Stimulated activated CD8-positive, alpha-beta memory T cell treated with anti-CD3 and anti-CD28 coated beads, Interleukin-12 subunit alpha, Interleukin-12 subunit beta, amount 100 ng/mL, for 24 hours (primary cell): ENCODE measurements around the gene FTSJ3.
"Not testable (repeated sequence)": the region's sequence is repeated elsewhere in the genome, so short reads cannot be mapped to it uniquely, and the experiment has no call there.

Experiments
- DNase-seq: peaks from one replicate; pipeline ENCODE4 v3.0.0-alpha.2; 2020; ENCODE audit errors: extremely low read depth

Gene FTSJ3

DNA sequence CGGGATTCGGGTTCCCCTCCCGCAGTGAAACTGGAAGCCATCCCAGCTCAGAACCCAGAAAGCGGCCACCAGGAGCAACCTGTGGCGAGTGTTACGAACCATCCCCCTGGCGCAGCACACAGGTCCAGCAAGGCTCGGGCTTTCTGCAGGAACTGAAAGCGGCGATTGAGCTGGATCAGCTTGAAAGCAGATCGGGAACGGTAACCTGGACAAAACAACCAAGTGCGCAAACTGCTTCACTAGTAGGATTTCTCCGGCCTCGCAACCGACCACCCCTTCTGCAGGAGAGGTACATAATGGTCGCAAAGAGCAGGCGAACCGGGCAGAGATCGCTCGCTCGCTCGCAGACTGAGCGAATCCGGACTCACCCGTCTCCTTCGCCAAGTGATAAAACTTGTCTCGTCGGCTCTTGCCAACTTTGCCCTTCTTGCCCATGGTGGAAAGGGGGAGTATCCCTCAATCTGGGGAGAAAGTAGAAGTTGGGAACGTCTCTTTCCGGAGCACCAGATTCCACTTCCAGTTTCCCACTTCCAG lies 928 bp downstream of the FTSJ3 start:
- no peak for DNase-seq

DNA sequence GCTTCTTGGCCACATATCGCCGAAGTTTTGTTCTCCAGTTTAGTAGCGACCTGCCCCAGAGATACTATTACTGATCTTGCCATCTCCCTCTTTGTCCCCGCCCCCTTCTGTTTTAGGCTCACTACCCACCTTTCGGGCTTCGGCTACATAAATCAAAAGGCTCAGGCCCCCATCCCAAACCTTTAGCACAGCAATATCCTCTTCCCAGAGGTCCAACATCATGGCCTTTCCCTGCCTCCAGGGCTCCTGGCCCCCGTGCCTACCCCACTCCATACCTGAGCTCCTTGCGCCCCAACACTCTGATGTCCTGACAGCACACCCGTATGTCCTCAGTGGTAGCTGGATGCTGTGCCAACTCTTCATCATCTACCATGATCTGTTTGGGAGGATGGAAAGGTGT lies 3.1 kb downstream of the FTSJ3 start:
- DNase-seq: no peak

DNA sequence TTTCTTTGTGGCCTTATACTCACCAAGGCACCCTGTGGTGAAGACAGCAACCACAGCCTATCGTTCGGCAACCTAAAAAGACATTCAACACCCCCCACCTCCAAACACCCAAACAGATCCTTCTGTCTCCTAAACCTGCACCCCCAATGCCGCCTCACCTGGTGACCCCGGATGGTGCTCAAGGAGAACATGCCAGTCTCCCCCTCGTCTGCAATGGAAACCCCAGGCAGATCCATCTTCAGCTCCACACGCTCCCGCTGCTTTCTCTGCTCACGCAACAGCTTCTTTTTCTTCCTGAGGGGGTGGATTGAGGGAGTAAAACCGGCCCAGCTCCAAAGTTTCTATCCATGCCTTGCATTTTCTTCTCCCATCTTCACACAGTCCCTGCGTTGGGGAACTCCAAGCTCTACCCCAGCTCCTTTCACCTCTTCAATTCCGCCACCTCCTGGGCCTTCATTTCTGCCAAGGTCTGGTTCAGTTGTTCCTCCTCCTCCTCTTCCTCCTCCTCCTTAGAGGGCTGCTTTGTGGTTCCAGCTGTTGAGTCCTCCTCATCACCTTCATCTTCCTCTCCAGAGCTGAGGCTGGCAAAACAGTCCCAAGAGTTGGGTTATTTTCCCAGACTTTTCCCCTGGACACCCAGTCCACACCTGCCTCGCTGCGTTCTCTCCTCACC lies 3.7 kb downstream of the FTSJ3 start:
- DNase-seq: no peak

DNA sequence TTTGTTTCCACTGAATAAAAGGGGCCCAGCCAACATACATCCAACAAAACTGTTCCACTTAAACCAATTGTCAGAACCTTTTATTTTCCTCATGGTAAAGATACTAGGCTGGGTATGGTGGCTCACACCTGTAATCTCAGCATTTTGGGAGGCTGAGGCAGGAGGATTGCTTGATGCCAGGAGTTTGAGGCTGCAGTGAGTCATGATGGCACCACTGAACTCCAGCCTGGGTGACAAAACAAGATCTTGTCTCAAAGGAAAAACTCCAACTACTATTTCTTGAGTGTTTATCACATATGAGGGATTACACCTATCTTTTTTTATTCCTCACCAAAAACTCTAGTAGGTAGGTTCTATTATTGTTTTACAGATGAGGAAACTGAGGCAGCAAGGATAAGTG lies 4.9 kb downstream of the FTSJ3 start:
- no peak for DNase-seq

DNA sequence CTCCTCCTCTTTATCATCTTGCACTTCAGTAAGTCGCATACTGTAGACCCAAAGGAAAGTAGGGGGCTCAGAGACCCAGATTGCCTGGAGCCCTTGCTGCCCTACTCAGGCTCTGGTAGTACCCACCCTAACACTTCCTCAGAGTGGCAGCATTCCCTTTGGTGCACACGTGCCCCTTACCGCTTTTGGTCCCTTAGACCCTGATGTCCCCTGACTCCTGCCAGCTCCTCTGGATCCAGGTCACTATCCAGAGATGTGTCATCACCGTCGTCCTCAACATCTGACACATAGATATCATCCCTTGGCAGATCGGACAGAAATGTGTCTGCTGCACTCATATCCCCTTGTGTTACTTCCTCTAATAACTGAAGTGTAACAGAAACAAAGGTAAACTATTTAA lies 5.7 kb downstream of the FTSJ3 start:
- no peak for DNase-seq

DNA sequence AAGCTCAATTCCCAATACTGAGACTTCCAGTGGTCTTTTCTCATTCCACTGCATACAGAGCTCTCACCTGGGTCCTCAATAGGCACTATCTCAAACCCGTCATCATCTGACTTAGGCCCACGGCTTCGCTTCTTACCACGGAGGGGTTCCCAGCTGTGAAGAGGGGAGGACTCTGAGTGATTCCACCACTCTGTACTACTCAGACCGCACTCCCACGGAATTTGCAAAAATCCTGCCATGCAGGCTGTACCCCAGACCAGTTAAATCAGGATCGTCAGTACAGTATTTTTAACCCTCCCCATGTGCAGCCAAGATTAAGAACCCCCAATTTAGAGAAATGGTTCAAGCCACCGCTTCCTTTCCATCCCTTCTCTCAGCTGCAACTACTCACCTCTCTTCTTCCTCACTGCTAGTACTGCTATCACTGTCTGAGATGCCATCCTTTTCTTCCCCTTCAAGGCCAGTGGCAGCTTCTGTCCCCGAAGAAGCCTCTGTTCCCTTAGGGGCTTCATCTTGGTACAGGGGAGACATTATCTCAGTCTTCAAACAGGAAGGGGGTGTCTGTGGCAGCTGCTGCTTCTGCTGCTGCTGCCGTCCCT lies 6.4 kb downstream of the FTSJ3 start:
- DNase-seq: no peak

DNA sequence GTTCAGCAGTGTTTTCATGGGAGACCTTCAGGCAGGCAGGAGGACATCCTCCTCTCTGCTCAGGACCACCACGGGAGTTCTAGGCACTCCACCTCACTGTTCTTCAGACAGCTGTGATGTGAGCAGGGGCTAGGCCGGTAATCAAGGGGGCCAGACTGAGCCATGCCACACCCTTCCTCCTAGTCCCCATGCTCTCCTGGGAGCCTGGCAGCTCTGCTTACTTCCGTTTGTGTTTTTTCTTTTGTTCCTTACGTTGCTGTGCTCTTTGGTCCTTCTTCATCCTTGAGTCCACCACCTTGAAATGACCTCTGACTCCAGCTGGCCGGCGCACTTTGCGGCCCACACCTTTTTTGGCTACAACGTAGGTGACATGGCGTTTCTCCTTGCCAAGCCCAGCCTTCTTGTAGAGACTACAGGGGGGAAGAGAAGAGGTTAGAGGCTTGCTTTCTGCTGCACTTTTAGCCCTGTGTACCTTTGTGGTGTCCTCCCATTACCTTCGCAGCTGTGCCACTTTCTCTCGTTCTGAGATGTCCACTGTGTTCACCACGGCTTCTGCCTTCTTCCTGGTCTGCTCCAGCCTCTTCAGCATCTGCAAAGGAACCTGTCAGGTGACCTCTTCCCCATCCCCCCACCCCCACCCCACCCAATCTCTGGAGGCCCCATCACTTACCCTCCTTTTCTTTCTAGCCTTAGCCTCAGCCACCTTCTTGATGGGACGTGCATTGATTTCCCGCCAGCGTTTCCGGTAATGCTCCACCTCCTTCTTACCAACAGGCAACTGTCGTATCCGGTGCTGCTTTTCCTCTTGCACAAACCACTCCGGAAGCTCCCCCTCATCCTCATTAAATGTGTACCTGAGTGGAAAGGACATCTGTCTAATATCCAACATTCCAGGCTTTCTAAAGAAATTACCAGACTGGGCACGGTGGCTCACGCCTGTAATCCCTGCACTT lies 7.6 kb downstream of the FTSJ3 start:
- no peak for DNase-seq

DNA sequence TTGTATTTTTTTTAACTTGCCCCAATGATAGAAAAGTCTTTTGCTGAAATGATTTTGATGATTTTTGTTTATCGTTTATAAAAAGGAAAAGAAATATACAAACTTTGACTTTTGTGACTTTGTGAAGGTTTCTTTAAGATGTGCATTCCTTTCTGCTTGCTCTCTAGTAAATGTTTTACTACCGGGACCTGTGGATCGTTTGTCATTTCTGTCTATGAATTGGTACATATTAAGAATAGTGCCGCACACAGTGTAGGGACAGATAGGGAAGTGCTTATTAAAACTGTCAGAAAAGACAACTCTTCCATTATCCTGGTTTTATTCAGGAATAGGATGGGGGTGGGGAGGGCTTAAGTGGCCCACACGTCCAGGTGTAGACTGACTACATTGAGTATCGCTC lies 8.3 kb downstream of the FTSJ3 start:
- no peak for DNase-seq

DNA sequence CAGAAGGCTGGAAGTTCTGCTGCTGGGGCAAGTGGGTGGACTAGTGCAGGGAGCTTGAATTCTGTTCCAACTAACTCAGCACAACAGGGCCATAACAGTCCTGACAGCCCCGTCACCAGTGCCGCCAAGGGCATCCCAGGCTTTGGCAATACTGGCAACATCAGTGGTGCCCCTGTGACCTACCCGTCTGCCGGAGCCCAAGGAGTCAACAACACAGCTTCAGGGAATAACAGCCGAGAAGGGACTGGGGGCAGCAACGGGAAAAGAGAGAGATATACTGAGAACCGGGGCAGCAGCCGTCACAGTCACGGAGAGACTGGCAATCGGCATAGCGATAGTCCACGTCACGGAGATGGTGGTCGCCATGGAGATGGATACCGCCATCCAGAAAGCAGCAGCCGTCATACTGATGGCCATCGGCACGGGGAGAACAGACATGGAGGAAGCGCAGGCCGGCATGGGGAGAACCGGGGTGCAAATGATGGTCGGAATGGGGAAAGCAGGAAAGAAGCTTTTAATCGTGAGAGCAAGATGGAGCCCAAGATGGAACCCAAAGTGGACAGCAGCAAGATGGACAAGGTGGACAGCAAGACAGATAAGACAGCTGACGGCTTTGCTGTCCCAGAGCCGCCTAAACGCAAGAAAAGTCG lies 9.6 kb downstream of the FTSJ3 start:
- no peak for DNase-seq

DNA sequence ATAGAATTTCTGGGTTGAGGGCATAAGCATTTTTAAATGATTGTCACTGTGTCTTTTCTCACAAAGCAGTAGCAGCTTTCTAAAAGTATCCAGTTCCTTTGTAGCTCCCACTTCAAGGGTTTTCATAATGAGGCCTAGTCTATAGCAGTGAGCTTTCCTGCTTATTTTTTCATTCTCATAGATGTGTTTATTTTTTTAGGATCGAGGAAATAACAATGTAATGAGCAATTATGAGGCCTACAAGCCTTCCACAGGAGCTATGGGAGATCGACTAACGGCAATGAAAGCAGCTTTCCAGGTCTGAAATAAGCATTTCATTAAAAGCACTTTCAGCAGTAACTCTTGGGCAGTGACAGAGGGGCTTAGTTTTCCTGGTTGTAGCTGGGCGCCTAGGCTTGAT lies 10.8 kb downstream of the FTSJ3 start:
- DNase-seq: no peak

DNA sequence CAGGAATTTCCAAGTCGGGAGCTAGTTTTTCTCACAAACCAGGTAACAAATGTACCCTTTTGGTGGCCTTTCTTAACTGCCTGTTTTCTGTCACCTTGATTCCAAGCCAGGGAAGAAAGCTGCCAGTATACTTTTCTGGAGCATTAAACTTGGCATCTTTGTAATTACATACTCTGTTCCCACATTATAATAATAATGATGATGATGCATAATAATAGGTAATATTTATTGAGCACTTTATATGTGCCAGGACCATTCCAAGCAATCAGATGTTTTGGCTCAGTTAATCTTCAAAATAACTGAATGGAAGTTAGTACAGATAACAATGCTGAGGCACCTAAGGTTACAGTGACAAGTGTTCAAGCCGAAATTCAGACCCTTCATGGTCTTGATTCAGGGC lies 11.3 kb downstream of the FTSJ3 start:
- no peak for DNase-seq

DNA sequence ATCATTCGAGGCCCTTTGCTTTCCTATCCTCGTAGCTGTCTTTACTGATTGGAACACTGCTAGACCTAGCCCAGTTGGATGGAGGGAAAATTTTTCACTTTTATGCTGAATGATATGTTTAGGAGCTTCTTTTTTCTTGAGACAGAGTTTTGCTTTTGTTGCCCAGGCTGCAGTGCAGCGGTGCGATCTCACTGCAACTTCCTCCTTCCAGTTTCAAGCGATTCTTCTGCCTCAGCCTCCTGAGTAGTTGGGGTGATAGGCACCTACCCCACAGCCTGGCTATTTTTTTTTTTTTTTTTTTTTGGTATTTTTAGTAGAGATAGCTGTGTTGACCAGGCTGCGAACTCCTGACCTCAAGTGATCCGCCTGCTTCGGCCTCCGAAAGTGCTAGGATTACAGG lies 17.5 kb downstream of the FTSJ3 start:
- no peak for DNase-seq

DNA sequence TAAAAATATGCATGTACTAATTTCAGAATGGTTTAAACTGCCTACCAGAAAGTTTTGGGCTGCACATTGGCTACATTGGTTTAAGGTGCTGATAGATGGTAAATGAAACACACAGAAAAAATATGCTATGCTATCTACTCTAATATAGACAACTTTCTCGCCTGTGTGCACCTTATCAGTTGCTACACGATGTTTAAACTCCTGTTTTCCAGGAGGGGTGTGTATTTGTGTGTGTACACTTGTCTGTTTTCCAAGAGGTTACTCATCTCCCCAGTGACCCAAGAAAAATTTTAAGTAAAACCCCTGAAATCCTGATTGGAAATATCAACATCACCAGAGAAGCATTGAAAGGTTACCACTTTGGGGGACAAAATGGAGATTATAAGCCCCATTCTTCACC lies 21.9 kb downstream of the FTSJ3 start:
- DNase-seq: no peak

DNA sequence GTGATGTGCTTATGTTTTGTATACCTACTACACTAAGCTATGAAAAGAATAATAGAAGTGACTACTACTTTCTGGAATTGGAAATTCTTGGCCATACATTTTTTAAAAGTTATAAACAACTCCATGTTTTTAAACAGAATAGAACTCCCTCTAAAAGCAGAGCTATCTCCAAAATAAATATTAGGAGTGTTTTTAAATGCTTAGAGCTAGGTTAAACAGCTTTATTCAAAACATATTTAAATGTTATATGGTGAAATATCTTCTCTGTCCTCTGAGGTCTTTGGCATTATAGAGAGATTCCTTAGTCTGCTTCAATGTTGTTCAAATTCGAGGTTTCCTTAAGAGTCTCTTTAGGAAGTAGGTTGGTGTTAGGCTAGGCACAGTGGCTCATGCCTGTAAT lies 23.1 kb downstream of the FTSJ3 start:
- DNase-seq: no peak

DNA sequence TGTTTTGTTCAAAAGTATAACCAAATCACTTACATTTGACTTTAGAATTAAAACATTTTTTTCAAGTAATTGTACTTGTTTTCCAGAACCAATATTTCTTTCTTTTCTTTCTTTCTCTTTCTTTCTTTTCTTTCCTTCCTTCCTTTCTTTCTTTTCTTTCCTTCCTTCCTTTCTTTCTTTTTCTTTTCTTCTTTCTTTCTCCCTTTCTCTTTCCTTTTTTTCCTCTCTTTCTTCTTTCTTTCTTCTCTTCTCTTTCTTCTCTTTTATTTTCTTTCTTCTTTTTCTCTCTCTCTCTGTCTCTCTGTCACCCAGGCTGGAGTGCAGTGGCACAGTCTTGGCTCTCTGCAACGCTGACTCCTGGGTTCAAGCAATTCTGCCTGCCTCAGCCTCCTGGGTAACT lies 26.7 kb downstream of the FTSJ3 start:
- no peak for DNase-seq

DNA sequence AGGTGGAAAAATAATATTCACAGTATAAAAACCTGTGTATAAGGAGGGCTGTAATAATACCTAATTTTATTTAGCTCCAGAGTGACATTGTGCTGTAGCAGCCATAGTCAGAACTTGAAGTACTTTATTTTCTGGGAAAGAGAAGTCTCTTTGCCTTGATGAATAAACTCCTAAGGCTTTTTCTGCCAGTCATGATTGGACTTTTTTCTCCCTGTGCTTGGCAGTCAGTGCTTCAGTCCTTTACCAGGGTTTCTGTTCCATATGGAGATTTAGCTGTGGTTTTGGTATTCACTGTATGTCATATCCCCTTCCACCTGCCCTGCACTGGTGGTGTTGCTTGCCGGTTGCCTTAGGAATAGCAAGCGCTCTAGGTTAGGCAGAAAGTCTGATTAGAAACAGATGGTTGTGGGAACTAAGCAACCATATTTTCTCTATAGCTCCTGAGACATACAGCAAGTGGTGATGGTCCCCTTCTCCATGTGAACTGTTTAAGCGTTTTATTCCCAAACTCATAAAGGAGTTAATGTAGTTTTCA lies 28.8 kb downstream of the FTSJ3 start:
- DNase-seq: no peak

DNA sequence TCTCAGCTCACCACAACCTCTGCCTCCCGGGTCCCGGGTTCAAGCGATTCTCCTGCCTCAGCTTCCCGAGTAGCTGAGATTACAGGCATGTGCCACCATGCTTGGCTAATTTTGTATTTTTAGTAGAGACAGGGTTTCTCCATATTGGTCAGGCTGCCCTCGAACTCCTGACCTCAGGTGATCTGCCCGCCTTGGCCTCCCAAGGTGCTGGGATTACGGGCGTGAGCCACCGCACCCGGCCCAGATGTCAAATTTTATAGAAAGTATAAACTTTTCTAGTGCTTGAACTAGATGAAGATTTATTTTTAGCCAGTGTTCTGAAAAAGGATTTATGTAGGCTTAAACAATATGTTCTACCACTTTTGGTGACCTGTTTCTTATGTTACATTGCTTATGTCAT lies 31.1 kb downstream of the FTSJ3 start:
- not testable (repeated sequence) for DNase-seq

DNA sequence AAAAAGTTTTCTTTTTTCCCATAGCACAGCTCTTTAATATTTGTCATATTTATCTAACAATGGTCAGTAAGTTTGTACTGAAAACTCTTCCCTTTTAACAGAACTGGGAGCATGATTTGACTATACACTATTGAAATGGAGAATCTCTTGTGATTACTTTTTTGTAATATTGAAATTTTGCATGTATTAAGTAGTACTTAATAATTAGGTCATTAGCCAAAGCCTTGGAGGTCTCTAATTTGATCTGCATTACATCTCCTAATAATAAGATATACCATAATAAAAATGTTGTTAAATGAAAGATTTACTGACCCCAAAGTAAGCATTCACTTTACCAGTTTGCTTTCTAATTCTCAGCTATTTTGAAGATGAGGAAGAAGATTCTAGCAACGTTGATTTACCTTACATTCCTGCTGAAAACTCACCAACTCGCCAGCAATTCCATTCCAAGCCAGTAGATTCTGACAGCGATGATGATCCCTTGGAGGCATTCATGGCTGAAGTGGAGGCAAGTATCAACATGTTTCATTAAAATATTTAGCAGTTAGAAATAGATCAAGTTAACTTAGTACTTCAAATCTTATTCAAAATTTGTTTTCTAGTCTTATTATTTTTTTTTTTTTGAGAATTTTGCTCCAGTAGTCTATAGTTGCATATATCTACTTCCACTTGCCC lies 35.3 kb downstream of the FTSJ3 start:
- DNase-seq: no peak

DNA sequence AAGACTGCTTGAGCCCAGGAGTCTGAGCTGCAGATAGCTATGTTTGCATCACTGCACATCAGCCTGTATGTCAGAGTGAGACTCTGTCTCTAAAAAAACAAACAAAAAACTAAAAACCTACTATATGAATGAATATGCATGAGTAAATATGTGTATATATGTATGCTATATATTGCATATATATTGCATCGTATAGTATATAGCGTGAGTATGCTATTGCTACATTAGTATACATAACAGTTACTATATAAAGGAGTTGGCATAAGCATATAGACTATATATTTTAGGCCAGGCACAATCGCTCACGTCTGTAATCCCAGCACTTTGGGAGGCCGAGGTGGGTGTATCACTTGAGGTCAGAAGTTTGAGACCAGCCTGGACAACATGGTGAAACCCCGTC lies 37.4 kb downstream of the FTSJ3 start:
- no peak for DNase-seq

DNA sequence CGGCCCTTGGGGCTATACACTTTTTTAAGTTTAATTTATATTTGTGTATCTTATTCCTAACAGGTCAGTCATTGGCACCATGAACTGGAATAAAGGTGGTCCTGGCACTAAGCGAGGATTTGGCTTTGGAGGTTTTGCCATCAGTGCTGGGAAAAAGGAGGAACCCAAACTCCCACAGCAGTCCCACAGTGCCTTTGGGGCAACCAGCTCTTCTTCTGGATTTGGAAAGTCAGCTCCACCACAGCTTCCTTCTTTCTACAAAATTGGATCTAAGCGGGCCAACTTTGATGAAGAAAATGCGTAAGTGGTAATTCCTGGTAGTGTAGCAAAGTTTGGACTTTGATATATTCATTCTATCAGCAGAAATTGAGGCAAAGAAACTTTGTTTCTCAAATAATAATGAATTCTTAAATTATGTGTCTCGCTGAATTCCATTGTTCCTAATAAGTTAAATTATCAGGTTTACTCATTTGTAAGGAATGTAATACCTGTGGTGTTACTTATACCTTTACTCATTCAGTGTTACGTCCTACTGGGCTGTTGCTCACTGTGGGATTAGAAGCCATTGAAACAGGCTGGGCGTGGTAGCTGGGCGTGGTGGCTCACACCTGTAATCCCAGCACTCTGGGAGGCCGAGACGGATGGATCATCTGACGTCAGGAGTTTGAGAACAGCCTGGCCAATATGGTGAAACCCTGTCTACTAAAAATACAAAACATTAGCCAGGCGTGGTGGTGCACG lies 40.3 kb downstream of the FTSJ3 start:
- no peak for DNase-seq

DNA sequence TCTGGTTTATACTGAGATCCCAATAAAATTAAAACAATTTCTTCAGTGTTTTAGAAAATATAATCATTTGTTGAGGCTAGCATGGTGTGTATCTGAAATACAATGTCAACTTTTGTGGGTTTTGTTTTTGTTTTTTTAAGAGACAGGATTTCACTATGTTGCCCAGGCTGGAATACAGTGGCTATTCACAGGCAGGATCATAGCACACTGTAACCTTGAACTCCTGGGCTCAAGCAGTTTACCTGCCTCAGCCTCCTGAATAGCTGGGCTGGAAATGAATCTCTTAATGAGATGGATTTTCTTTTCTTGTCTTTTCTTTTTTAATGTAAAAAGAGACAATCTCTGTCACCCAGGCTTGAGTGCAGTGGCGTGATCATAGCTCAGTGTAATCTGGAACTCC lies 41.3 kb downstream of the FTSJ3 start:
- DNase-seq: no peak
